ENCODE data around the gene ATRIP. TPM values are rescaled to one million over a fixed set of nuclear protein-coding genes. Genes with fewer than 3 reads are reported as not detected.

The ATRIP gene
- total and polyA plus RNA-seq, 4 donors, result 1.7 to 4.6 (median 2.9) TPM

DNA sequence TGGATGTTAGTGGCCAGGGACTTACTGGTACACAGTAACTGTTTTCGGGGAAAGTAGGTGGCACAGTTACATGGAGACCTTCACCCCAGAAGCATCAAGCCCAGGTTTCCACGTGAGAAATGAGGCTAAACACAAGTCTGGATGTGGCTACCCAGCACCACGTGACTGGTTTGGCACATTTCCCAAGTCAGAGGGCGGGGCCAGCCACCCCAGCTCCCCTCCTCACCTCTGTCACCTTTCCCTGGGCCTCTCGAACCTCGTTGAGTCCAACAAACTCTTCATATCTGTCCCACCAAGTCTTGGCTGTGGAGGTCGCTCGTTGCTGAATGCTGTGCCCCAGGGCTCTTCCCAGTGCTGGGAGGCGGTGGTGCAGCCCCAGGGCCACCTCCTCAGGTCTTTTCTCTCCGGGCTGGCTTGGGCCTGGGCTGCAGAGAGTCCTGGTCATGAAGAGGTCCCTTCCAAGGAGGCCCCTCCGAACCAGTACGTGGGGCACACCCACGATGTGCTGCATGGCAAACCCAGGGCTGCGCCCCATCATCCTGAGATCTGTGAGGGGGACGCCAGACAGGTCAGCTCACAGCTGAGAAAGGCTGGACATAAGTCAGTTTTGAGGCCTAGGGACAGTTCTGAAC is 11.8 kb upstream of the ATRIP start:
- H3K4me3 ChIP-seq (ENCODE audit: low read depth in 1 of 3, low read length in 3 of 3), result no peak overlapping the region
- H3K4me1 ChIP-seq (ENCODE audit: control insufficient read depth in 4 of 4, insufficient read depth in 4 of 4, low read length in 3 of 4), result peaks cover 10 to 44% (median 25%) of the 10 kb centered on the region in 4 donors

DNA sequence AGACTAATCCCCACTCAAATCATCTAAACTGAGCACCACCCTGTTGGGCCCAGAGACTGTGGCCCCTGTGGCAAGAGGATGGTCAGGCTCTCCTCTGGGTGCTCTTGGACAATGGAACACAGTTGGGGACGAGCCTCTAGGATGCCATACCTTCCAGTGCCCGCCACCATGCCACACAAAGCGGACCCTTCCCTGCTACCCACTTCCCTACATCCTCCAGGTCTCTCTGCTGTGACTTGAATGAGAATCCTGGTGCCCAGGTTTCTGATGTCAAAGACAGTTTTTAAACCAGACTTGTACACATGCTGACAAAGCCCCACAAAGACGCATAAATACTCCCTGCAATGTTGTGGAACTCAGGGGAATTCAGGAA is 11.3 kb upstream of the ATRIP start:
- H3K9ac ChIP-seq (ENCODE audit: low read depth in 1 of 2, low read length in 2 of 2), result no peak overlapping the region
- H3K4me1 ChIP-seq (ENCODE audit: control insufficient read depth in 4 of 4, insufficient read depth in 4 of 4, low read length in 3 of 4), result peaks cover 10 to 42% (median 25%) of the 10 kb centered on the region in 4 donors
- peaks cover 0 to 7% (median 0%) of the 10 kb centered on the region in 4 donors for H3K36me3 ChIP-seq (ENCODE audit: control insufficient read depth in 4 of 4, insufficient read depth in 3 of 4, low read depth in 1 of 4, low read length in 3 of 4)
- DNase-seq (ENCODE audit: low spot score), result no peak
- WGBS, result 93% methylated on average over 4 of the region's 4 CpGs
- H3K27ac ChIP-seq (ENCODE audit: low read depth in 1 of 2, low read length in 2 of 2), result no peak overlapping the region
- H3K4me3 ChIP-seq (ENCODE audit: low read depth in 1 of 3, low read length in 3 of 3), result no peak overlapping the region
- no peaks in the 10 kb centered on the region for H3K27me3 ChIP-seq (ENCODE audit: control insufficient read depth in 4 of 4, insufficient read depth in 4 of 4, low read length in 3 of 4)
- no peaks in the 10 kb centered on the region for H3K9me3 ChIP-seq (ENCODE audit: control insufficient read depth in 4 of 4, low read length in 3 of 4)
- TF ChIP-seq JUND (IDR thresholded peaks at IDR 0.05) (no peak), EGR1 (IDR thresholded peaks at IDR 0.05; ENCODE audit: low read depth in 2 of 2) (no peak), HNF4A (conservative IDR thresholded peaks at IDR 0.05) (no peak), FOXA1 (IDR thresholded peaks at IDR 0.05) (no peak), YY1 (IDR thresholded peaks at IDR 0.05) (no peak), TAF1 (conservative IDR thresholded peaks at IDR 0.05) (no peak), RAD21 (IDR thresholded peaks at IDR 0.05) (no peak), SP1 (IDR thresholded peaks at IDR 0.05) (no peak), ZBTB33 (IDR thresholded peaks at IDR 0.05) (no peak), NR2F2 (IDR thresholded peaks at IDR 0.05) (no peak), HNF4G (IDR thresholded peaks at IDR 0.05) (no peak)
- TF ChIP-seq, protein P1, sequence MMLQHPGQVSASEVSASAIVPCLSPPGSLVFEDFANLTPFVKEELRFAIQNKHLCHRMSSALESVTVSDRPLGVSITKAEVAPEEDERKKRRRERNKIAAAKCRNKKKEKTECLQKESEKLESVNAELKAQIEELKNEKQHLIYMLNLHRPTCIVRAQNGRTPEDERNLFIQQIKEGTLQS (IDR thresholded peaks at IDR 0.05), result no peak
- TF ChIP-seq, protein P2, sequence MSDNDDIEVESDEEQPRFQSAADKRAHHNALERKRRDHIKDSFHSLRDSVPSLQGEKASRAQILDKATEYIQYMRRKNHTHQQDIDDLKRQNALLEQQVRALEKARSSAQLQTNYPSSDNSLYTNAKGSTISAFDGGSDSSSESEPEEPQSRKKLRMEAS (IDR thresholded peaks at IDR 0.05), result no peak

More for the DNA sequence above, 11.8 kb upstream of the ATRIP start:
- H3K36me3 ChIP-seq (ENCODE audit: control insufficient read depth in 4 of 4, insufficient read depth in 3 of 4, low read depth in 1 of 4, low read length in 3 of 4), result peaks cover 0 to 7% (median 0%) of the 10 kb centered on the region in 4 donors
- no peaks in the 10 kb centered on the region for H3K9me3 ChIP-seq (ENCODE audit: control insufficient read depth in 4 of 4, low read length in 3 of 4)
- no peak overlapping the region for H3K9ac ChIP-seq (ENCODE audit: low read depth in 1 of 2, low read length in 2 of 2)
- TF ChIP-seq FOXA1 (IDR thresholded peaks at IDR 0.05), result no peak
- no peak for TF ChIP-seq JUND (IDR thresholded peaks at IDR 0.05)
- no peak for TF ChIP-seq RXRA (IDR thresholded peaks at IDR 0.05)
- TF ChIP-seq, protein P1 (IDR thresholded peaks at IDR 0.05), result no peak
- TF ChIP-seq REST (IDR thresholded peaks at IDR 0.05), result no peak
- TF ChIP-seq, protein P2 (IDR thresholded peaks at IDR 0.05), result no peak
- no peak for TF ChIP-seq FOXA2 (IDR thresholded peaks at IDR 0.05)
- no peak for TF ChIP-seq HNF4A (conservative IDR thresholded peaks at IDR 0.05)
- TF ChIP-seq TAF1 (conservative IDR thresholded peaks at IDR 0.05), result no peak
- TF ChIP-seq, protein P3, sequence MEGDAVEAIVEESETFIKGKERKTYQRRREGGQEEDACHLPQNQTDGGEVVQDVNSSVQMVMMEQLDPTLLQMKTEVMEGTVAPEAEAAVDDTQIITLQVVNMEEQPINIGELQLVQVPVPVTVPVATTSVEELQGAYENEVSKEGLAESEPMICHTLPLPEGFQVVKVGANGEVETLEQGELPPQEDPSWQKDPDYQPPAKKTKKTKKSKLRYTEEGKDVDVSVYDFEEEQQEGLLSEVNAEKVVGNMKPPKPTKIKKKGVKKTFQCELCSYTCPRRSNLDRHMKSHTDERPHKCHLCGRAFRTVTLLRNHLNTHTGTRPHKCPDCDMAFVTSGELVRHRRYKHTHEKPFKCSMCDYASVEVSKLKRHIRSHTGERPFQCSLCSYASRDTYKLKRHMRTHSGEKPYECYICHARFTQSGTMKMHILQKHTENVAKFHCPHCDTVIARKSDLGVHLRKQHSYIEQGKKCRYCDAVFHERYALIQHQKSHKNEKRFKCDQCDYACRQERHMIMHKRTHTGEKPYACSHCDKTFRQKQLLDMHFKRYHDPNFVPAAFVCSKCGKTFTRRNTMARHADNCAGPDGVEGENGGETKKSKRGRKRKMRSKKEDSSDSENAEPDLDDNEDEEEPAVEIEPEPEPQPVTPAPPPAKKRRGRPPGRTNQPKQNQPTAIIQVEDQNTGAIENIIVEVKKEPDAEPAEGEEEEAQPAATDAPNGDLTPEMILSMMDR (IDR thresholded peaks at IDR 0.05; ENCODE audit: low read depth, low read length, missing input control), result no peak
- TF ChIP-seq EGR1 (IDR thresholded peaks at IDR 0.05; ENCODE audit: low read depth in 2 of 2), result no peak
- TF ChIP-seq HNF4G (IDR thresholded peaks at IDR 0.05), result no peak
- TF ChIP-seq GABPA (IDR thresholded peaks at IDR 0.05 in 1 of 2, conservative IDR thresholded peaks at IDR 0.05 in 1 of 2), result no peak
- 71% methylated on average over 15 of the region's 15 CpGs for WGBS
- no peak overlapping the region for H3K27ac ChIP-seq (ENCODE audit: low read depth in 1 of 2, low read length in 2 of 2)
- H3K27me3 ChIP-seq (ENCODE audit: control insufficient read depth in 4 of 4, insufficient read depth in 4 of 4, low read length in 3 of 4), result no peaks in the 10 kb centered on the region
- no peak for DNase-seq (ENCODE audit: low spot score)

All from liver (tissue), 9 donors.